Measurements from ENCODE around the gene GJD2.

GJD2 gene

DNA sequence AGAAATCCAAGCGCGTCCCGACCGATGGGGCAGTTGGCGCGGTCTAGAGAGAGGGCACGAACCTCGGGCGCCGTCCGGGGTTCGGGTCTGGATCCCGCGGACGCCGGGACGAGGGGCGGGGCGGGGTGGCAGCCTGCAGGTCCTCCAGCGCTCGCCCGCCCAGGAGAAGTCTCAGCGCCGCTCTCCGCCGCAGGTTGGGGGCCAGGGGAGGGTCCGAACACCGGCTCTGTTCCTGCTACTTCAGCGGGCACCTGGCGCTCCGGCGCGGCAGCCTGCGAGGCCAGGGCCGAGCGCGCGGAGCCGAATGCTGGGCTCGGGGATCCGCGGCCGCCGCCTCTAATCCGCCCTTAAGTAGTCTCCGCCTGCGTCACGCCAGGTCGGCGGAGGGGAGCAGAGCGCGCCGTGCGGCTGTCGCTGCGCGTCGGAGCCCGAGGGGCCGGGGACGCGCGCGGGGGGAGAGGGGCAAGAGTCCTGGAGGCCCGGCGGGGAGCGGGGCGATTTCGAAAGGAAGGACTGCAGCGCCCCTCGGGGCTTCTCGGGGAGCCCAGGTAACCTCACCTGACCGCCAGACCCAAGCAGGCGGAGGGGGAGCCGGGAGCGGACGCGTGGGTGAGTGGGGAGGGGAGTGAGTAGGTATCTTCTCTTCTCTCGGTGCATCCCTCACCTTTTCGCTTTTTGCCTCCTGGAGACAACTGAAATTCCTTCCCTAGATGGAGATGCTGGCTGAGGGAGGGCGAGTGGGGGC, at the start of gene GJD2:
GJD2 (minus strand) TSS at position 325 of the 745 bp plus-strand sequence. CDS start 510 bp downstream, outside the sequence.
- no peak for DNase-seq

DNA sequence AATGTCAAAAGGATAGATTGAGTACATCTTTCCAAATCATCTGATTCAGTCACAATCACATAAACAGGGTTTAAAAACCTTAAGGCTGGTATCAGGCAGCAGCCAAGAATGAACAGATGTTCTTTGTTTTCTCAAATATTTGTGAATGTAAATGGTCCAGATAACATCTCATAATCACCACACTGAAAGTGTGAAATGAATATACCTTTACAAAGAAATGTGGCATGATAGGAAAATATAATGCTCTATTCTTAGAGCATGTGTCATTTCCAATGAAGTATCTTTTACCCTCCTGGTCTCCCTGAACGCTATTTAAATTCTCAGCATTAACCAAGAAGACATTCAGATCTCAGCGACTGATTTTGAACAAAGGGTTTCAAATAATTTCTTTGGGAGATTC, 49.3 kb upstream of the GJD2 start:
- no peak for DNase-seq

DNA sequence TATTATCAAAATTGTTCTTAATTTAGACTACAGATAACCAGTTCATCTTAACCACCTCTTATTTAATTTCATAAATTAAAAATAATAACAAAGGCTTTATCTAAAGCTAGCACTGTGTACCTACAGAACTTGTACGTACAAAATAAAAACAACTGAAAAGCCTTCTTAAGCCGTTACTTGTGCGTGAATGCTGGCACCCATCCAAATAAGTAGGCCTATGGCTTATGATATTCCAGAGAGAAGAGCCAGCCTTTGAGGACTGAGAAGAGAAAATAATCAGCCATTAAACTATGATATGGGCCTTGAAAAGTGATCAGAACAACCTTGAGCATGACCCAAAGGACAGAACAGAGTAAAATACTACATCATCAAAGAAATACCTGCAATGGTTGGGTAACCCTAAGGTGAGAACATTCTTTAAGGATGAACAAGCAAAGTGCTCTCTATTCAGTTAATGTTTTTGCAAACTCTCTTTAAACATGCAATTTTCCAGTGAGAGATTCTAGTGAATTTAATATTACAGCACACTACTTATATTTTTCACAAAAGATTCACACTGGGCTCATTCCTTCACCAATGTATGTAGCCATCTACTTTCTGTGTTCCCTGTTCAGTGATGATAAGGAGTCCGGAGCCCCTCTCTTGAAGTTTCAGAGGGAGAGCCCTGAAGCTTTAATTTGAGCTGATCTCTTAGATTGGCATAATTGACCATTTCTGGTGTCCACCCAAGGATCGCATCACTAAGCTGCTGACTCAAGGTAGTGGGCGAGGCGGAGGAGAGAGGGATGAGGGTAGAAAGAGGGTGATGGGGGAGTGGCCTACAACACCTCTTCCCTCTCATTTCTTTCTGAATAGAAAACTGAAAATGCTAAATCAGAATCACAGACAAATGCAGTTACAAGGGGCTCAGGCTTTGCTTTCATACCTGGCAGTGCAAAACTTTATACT, 48.3 kb upstream of the GJD2 start:
- no peak for DNase-seq

DNA sequence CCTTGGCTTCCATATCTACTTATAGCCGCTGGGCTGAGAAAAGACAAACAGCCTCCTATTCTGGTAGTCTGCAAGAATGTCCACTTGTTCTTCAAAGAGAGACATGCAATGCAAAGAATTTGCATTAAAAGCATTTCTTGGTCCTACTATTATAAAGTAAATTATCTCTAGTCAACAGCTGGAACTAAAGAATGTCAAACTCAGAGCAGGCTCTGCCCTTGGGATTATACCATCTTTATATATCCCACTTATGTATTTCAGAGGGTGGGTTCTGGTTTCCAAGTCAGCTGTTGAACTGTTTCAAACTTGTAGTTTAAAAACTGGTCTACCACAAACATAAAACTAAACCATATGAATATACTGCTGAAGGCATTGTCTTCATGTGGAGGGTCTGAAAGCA, 47.6 kb upstream of the GJD2 start:
- DNase-seq, result no peak

DNA sequence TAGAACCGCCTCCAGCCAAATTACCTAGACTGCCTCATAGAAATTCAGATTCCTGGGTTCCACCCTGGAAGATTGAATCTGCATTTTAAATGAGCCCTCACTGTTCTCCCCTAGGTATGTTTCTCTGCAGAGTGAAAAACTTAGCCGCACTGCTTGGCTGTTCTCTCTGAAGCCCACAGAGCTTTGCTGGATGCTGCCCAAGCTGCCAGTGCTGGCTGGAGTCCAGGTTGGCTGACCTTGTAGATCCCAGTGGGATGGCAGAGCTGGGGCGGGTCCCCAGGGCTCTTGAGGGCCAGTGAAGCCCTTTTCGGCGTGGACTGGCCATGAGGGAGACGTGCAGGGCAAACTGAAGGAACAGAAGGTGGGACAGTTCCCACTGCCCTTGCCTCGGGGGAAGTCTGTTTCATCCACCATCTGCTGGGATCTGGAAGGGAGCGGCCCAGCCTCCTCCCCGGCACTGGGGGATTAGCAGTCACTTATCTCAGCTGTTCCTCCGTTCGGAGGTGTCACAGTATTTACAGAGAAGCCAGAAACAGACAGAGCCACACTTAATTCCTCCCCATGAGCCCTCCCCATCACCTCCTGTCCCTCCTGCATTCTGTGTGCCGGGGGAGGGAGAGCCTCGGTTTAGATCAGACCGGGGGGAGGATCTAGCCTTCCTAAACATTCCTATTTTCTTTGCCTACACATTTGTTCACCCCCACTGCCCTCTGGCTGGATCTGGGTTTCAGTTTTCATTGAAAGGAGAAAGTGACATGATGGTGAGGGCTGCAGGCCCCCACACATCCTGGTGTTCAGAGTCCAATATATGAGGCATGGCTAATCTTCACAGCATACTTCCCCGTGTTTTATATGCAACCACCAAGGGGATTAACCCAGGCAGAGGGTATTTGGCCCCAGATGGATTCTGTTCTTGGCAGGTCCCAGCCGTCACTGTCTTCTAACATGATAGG, 44.6 kb upstream of the GJD2 start:
- DNase-seq, result no peak

DNA sequence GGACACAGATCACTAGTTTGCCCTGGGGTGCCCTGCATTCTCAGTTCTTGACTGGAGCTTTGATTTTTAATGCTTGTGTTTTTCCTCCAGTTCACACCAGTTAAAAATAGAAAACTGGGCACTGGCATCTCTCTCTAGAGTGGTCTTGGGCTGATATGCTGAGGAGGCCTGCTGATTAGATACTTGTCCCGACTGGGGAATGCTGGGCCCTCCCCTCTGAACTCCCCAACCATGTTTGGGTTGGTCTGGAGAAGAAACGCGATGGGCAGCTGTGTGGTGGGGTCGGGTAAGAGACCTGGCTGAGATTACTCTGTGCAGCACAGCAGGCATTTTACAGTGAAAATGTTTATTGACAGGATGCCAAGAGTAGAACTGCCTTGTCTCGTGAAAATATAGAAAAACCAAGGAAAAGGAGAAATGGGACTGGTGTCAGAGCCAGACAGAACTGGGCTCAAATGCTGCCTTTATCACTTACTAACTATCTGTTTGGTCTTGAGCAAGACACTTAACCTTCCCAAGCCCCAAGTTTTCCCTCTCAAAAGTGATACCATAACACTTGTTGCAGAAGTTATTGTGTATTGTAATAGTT, 42.1 kb upstream of the GJD2 start:
- DNase-seq, result no peak

DNA sequence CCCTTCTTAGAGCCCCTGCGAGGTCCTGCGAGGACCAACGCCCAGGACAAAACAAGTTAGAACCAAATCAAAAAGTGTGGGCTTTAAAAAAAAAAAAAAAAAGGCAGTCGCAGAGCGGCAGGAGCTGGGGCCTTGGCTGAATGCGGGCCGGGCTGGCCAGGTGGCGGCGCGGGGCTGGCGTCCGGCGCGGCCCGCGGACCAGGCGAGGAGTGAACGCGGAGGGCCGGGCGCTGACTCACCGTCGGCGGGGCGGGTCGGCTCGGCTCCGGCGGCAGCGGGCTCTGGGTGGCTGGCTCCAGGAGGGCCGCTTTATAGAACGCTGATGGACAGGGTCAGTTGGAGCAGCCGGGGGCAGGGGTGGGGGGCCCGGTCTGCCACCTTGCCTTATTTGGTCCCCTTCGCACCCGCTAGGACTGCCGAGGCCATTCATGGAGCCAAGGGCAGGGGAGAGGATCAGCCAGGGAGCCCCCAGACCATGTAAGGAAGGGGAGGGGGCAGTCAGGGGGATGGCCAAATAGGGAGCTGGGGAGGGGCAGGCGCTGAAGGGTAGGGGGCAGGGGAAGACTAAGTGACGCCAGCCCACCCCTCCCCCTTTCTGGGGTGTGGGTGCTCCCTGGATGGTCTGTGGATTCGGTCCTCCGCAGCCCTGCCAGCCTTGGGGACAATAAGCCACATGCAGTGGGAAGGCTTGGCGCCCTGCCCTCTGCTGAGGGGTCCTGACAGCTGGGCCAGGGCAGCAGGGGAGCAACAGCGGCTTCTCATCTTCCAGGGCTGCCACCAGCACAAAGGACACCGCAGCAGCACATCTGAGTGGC, 40.7 kb upstream of the GJD2 start, which contains the start of gene ACTC1:
ACTC1 (minus strand) TSS at position 283 of the 815 bp plus-strand sequence. CDS start 741 bp downstream, outside the sequence.
- DNase-seq, result no peak

DNA sequence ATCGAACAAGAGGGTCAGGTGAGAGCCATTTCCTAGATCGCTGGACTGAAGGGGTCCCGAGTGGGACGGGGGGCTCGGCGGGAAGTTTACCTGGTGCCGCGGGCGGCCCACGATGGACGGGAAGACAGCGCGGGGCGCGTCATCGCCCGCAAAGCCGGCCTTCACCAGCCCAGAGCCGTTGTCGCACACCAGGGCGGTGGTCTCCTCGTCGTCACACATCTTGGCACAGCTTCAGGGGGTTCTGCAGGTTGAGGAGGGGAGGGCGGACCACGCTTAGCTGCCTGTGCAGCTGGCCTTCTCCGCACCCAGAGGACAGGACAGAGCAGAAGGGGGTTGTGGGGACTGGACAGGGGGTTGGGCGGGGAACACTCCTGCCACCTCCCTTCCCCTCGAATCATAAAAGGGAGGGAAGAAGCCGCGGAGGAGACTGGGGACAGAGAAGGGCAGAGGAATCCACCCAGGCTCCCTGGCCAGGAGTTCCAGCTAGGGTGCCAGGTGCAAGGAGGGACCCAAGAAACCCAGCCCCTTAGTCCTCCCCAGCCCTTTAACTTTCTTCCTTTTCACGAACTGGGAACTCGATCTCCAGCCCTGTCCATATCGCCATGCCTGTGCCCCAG, 39.9 kb upstream of the GJD2 start:
- no peak for DNase-seq

DNA sequence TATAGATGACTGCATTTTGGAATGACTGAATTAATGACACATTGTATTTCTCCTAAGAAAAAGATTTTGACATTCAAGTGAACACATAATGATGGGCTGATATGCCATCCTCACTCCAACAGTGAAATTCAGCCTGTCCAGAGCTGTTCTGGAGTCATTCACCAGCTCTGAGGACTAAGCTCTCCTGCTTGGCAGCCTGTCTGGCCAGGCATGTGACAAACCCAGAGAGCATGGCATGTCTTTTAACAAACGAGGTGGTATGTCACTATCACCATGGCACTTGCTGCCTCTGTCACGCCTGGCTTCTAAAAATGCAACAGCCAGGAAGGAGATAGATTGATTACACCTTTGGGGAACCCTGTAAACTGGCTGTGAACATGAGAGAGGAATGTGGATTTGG, 39.1 kb upstream of the GJD2 start:
- DNase-seq, result no peak

DNA sequence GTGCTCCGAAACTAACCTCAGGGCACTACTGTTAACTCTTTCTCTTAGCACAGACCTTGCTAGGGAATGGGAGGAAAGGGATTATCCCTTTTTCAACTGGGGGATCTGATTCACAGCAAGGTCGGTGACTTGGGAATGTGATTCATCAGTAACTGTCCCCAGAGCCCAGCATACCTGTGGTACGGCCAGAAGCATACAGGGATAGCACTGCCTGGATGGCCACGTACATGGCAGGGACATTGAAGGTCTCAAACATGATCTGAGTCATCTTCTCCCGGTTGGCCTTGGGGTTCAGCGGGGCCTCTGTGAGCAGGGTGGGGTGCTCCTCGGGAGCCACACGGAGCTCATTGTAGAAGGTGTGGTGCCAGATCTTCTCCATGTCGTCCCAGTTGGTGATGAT, 38.3 kb upstream of the GJD2 start:
- DNase-seq, result no peak

DNA sequence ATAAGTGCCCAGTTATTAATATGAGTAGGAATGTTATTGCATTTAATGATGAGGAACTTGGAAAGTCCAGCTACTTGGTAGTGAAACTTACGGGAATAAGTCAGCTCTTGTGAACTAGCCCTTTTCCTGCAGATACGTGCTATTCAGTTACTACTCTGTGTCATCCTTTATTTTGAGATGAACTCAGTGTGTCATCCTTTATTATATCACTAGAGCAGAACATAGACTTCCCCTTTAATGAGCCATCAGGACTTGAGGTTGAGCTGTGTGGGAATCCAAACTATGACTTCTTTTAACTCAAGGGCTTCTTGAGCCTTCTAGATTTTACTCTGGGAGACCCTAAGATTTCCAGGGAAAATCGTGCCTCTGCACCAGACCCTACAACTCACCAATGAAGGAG, 36.9 kb upstream of the GJD2 start:
- DNase-seq, result no peak

DNA sequence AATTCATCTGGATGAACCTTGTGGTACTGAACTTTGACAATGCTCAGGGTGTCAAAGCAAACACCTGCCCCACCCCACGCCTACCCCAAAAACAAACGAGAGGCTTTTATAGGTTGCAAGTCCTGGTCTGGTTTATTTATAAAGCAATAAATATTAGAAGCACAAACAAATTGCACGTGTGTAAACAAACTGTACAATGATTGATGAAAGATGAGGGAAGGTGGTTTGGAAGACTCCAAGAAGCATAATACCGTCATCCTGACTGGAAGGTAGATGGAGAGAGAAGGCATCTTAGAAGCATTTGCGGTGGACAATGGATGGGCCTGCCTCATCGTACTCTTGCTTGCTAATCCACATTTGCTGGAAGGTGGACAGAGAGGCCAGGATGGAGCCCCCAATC, 35.3 kb upstream of the GJD2 start:
- no peak for DNase-seq

DNA sequence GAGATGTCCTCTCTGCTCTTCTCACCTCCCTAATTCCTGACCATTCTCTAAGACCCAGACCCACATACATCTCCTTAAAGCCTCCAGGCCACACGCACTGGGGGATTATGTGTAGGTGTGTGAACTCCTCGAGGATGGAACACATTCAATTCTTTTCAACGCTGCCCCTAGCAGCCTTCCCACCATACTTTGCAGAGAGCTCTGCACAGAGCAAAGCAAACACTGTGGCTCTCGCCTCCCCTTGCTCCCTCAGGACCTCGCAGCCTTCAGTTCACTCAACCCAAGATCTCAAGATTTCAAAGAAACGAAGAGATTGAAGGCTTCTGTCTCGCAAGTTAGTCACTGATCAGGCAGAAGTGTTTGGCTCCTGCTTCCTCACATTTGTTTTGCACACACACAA, 34.5 kb upstream of the GJD2 start:
- no peak for DNase-seq

DNA sequence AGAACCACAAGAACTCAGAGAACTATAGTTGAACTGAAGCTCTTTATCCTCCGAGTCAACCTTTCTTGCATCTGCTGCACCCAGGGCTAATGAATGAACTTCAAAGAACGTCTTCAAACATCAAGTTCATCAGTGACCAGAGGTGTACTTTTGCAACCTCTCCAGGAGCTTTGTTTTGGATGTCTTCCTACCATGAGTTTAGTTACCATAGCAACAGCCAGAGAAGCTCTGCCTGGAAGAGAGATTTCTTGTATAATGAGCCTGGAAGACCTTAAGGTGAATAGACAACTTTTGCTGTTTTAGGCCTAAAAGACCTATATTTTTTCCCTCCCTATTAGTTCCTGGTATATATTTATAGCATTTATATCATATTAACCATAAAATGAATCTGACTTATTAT, 31.4 kb upstream of the GJD2 start:
- DNase-seq, result no peak

DNA sequence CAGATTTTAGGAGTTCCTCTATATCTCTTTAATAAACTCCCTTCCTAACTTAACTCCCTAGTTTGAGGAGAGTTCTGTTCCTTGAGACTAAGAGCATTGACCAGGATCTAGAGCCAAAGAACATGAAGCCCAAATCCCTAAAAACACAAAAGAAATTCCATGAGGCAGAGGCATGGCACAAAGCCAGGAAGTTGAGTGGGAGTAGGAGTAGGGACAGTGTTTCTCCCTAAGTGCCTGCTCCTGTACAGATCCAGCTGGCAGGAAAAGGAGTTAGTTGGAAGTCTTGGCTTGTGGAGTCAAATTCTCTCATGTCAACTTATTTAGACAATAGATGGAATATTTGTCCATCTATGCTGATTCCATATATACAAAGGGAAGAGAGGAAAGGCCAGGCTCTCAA, 29.2 kb upstream of the GJD2 start:
- no peak for DNase-seq

DNA sequence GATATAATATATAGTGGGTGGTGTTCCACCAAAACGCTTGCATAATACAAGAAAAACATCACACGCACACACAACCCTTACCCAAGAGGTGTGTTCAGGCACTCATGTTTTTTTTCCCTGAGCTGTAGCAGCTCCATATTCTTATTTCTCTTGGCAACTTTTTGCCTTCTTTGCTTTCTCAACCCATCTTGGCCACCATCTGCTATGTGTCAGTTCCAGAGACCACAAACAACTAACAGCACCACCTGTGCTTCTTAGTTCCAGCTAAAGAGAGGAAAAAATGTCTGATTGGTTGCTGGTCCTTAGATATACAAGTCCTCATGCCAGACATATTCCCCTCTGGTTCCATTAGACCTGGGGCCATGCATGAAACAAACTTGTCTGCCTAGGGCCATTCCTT, 28.6 kb upstream of the GJD2 start:
- no peak for DNase-seq

DNA sequence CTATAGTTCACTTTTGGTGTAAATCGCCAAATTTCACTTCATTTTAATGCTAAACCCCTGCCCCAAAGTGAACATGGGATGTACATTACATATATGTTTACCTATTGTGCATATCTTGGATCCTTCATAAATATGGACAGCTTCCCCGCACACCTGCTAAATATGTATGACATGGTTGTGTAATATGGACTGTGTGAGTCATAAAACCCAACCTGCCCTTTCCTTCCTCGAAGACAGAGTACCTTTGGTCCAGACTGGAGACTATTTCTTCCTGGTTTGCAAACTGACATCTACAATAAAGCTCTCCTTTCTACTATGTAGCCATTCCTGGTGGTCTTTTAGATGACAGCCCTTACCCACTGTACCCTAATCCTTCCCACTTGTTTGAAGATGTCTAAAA, 28.1 kb upstream of the GJD2 start:
- no peak for DNase-seq

DNA sequence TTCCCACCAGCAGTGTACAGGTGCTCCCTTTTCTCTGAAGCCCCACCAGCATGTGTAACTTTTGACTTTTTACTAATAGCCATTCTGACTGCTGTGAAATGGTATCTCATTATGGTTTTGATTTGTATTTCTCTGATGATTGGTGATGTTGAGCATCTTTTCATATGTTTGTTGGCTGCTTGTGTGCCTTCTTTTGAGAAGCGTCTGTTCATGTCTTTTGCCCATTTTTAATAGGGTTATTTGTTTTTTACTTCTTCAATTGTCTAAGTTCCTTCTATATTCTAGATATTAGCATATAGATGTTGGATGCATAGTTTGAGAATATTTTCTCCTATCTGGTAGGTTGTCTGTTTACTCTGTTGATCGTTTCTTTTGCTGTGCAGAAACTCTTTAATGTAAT, 25.9 kb upstream of the GJD2 start:
- no peak for DNase-seq

DNA sequence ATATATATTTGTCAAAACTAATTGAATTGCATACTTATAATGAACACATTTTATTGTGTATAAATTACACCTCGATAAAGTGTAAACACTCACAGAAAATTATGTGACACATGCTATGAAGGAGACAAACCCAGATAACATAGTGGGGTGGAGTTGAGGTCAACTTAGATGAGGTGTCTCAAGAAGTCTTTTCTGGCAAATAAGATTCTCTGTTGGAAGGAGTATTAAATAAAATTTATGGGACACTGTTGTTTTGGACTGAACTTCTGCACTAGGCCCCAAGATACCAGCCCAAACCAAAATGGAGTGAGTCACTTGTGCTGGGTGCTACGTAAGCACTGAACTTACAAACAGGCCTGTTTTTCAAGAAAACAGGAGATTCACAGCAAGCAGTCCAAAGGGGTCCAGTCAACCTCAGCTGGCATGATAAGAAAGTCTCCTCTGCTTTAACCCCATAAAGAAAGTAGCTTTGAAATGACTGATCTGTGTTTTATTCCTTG, 21.9 kb upstream of the GJD2 start:
- no peak for DNase-seq

DNA sequence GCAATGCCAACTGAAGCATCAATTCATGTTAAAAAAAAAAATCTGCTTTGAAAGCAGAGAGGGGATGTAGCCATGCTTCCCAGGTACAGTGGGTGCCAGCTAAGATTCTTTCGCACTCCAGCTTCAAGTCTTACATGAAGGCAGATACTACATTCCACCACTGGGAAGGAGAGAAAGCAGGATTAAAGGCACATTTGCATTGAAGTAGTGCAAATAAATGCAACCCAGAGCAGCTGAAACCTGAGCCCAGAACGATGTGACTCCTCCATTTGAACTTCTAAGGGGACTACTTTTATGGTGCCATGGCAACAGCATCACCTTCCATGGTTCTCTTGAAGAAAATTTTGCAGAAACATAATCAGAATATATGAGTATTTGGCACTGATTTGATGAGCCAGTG, 19.1 kb upstream of the GJD2 start:
- DNase-seq, result no peak

DNA sequence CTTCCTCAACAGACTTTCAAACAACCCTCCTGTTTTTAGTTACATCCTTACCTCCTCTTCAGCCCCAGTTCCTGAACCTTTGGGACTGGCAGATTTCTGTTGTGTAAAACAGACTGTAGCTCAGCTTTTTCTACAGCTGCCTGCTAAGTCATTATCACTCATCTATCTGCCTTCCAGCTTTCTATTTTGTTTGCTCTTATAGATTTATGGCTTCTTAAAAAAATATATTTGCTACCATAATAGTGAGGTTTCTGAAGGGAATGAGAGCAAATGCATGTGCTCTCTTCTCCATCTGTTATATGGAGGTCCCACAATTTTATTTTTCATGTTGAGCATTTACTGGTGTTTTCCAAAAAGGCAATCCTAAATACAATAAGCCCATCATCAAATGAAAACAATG, 18.2 kb upstream of the GJD2 start:
- no peak for DNase-seq
